Smooth muscle cell (in vitro differentiated cells): ENCODE data around the gene FLACC1. TPM values are rescaled to one million over a fixed set of nuclear protein-coding genes. Genes with fewer than 3 reads are reported as not detected.
"Not testable (repeated sequence)": the region's sequence is repeated elsewhere in the genome, so short reads cannot be mapped to it uniquely, and the experiment has no call there.

Experiments
- DNase-seq: peaks from one replicate; lab custom pipeline; 2025; ENCODE audit not compliant: unreplicated experiment; lab: John Stamatoyannopoulos, UW
- H2AFZ ChIP-seq: fragments of 200-600 bp; sonication (generic); 2 replicates; pipeline ENCODE4 v1.6.0; 2016; ENCODE audit warnings: antibody characterized with exemption, low read depth, mild to moderate bottlenecking
- H3F3A ChIP-seq: fragments of 200-600 bp; sonication (generic); 2 replicates; pipeline ENCODE4 v1.6.0; 2017; ENCODE audit warnings: antibody characterized with exemption, low read depth
- H3K27ac ChIP-seq: fragments of 200-600 bp; sonication (generic); 2 replicates; pipeline ENCODE4 v1.5.1; 2016; ENCODE audit warnings: low read depth, mild to moderate bottlenecking
- H3K27me3 ChIP-seq: fragments of 200-600 bp; sonication (generic); 2 replicates; pipeline ENCODE4 v1.6.1; 2016; ENCODE audit warnings: low read depth, mild to moderate bottlenecking
- H3K36me3 ChIP-seq: fragments of 200-600 bp; sonication (generic); 2 replicates; pipeline ENCODE4 v1.5.1; 2016; ENCODE audit warnings: low read depth
- H3K4me1 ChIP-seq: fragments of 200-600 bp; sonication (generic); 2 replicates; pipeline ENCODE4 v1.5.1; 2016; ENCODE audit warnings: low read depth
- H3K4me2 ChIP-seq: fragments of 200-600 bp; sonication (generic); 2 replicates; pipeline ENCODE4 v1.6.0; 2016; ENCODE audit warnings: mild to moderate bottlenecking
- H3K4me3 ChIP-seq: fragments of 200-600 bp; sonication (generic); 2 replicates; pipeline ENCODE4 v1.5.1; 2016; ENCODE audit warnings: mild to moderate bottlenecking
- H3K79me2 ChIP-seq: fragments of 200-600 bp; sonication (generic); 2 replicates; pipeline ENCODE4 v1.6.0; 2016; ENCODE audit warnings: low read depth, mild to moderate bottlenecking
- H3K9ac ChIP-seq: fragments of 200-600 bp; sonication (generic); 2 replicates; pipeline ENCODE4 v1.6.0; 2016; ENCODE audit warnings: low read depth
- H3K9me3 ChIP-seq: fragments of 200-600 bp; sonication (generic); replicated peaks from 2 replicates; pipeline ENCODE4 v1.5.1; 2016; ENCODE audit warnings: low read depth
- H4K20me1 ChIP-seq: fragments of 200-600 bp; sonication (generic); 2 replicates; pipeline ENCODE4 v1.6.0; 2016; ENCODE audit warnings: low read depth
- CTCF ChIP-seq: fragments of 200-600 bp; sonication (generic); IDR thresholded peaks from 2 replicates; pipeline ENCODE4 v1.5.1; 2017; ENCODE audit warnings: borderline replicate concordance, mild to moderate bottlenecking, antibody characterized with exemption; ENCODE audit not compliant: insufficient read depth, poor library complexity, severe bottlenecking
- WGBS: methylation state at CpG from one replicate; pipeline ENCODE4 v1.1.7; 2016; ENCODE audit warnings: low lambda C conversion rate; 5-methylcytosine and 5-hydroxymethylcytosine counted together
- polyA plus RNA-seq: library from polyadenylated mRNA; unstranded; fragments of >200 nt; fragmentation: Nextera tagmentation; extraction: Ambion mirVana; gene quantifications from 2 replicates; pipeline ENCODE4 v1.2.1, GENCODE V29; 2016
- total RNA-seq: library from RNA; depleted of rRNA; stranded (reverse); fragments of >200 nt; gene quantifications from 2 replicates; pipeline ENCODE4 v1.2.3, GENCODE V29; 2014

FLACC1 gene
- total and polyA plus RNA-seq, 2 experiments from 2014 or later, result 0.76 TPM; not detected in 1

- H4K20me1 ChIP-seq, result no peaks in the 10 kb centered on the region
- H3F3A ChIP-seq, result no peaks in the 10 kb centered on the region
- H3K4me3 ChIP-seq, result no peak overlapping the region
- DNase-seq, result no peak
- 88% methylated on average over 4 of the region's 4 CpGs for WGBS
- no peak for TF ChIP-seq CTCF
- H3K27ac ChIP-seq, result no peak overlapping the region
- H3K27me3 ChIP-seq, result no peaks in the 10 kb centered on the region
- no peaks in the 10 kb centered on the region for H3K36me3 ChIP-seq
- H3K4me2 ChIP-seq, result no peak overlapping the region
- H3K4me1 ChIP-seq, result no peaks in the 10 kb centered on the region
- H3K79me2 ChIP-seq, result no peaks in the 10 kb centered on the region
- no peak overlapping the region for H2AFZ ChIP-seq
- no peak overlapping the region for H3K9ac ChIP-seq
- H3K9me3 ChIP-seq, result no peaks in the 10 kb centered on the region
These were observed 110.9 kb downstream of the FLACC1 start for GRCh38 chr2:201246280-201246679.

- no peaks in the 10 kb centered on the region for H3K4me1 ChIP-seq
- no peaks in the 10 kb centered on the region for H3K27me3 ChIP-seq
- TF ChIP-seq CTCF, result no peak
- H3K9ac ChIP-seq, result no peak overlapping the region
- no peaks in the 10 kb centered on the region for H3K9me3 ChIP-seq
- H4K20me1 ChIP-seq, result no peaks in the 10 kb centered on the region
- no peak for DNase-seq
- H3K36me3 ChIP-seq, result no peaks in the 10 kb centered on the region
- 93% methylated on average over 5 of the region's 5 CpGs for WGBS
- no peak overlapping the region for H3K4me3 ChIP-seq
- no peak overlapping the region for H2AFZ ChIP-seq
- no peak overlapping the region for H3K4me2 ChIP-seq
- H3F3A ChIP-seq, result no peaks in the 10 kb centered on the region
- H3K27ac ChIP-seq, result no peak overlapping the region
- H3K79me2 ChIP-seq, result no peaks in the 10 kb centered on the region
These were observed 112.3 kb downstream of the FLACC1 start for GRCh38 chr2:201244829-201245228.

GRCh38 chr2:201242571-201243277 lies 114.4 kb downstream of the FLACC1 start:
- Histone ChIP-seq H3K4me2 (no peak overlapping the region), H3K79me2 (no peaks in the 10 kb centered on the region), H3K27me3 (no peaks in the 10 kb centered on the region), H3F3A (no peaks in the 10 kb centered on the region), H3K9ac (no peak overlapping the region), H3K4me3 (no peak overlapping the region), H3K4me1 (no peaks in the 10 kb centered on the region), H3K9me3 (no peaks in the 10 kb centered on the region), H3K36me3 (no peaks in the 10 kb centered on the region), H2AFZ (no peak overlapping the region), H3K27ac (no peak overlapping the region), H4K20me1 (no peaks in the 10 kb centered on the region)
- TF ChIP-seq CTCF, result no peak
- DNase-seq, result no peak

- not testable (repeated sequence) for H2AFZ ChIP-seq, H3K36me3 ChIP-seq, H3K9me3 ChIP-seq, H3K4me3 ChIP-seq, H3K4me1 ChIP-seq, H3F3A ChIP-seq, H4K20me1 ChIP-seq, H3K27me3 ChIP-seq, H3K4me2 ChIP-seq, H3K27ac ChIP-seq, DNase-seq, H3K79me2 ChIP-seq, H3K9ac ChIP-seq
- 98% methylated on average over 21 of the region's 21 CpGs for WGBS
These were observed 117.8 kb downstream of the FLACC1 start for GRCh38 chr2:201239167-201239935.

Other genes starting within 250 kb of the FLACC1 start
- 27.1 and 42.5 TPM in 2 replicates for gene CFLAR, start 241.2 kb downstream of the FLACC1 start, total RNA-seq
- 16.0 and 24.0 TPM in 2 replicates for gene CFLAR, start 241.2 kb downstream of the FLACC1 start, polyA plus RNA-seq
- 0.36 and 0.90 TPM in 2 replicates for gene CASP10, start 174.2 kb downstream of the FLACC1 start, total RNA-seq
- 0.86 and 1.1 TPM in 2 replicates for gene CASP10, start 174.2 kb downstream of the FLACC1 start, polyA plus RNA-seq
- 6.6 and 12.9 TPM in 2 replicates for gene CASP8, start 96.8 kb downstream of the FLACC1 start, total RNA-seq
- 5.3 and 5.7 TPM in 2 replicates for gene CASP8, start 96.8 kb downstream of the FLACC1 start, polyA plus RNA-seq
- gene TRAK2, start 94.1 kb upstream of the FLACC1 start, total RNA-seq, result 15.7 and 18.9 TPM in 2 replicates
- 6.3 and 6.6 TPM in 2 replicates for gene TRAK2, start 94.1 kb upstream of the FLACC1 start, polyA plus RNA-seq
- gene STRADB, start 94.4 kb upstream of the FLACC1 start, total RNA-seq, result 19.4 and 20.5 TPM in 2 replicates
- gene STRADB, start 94.4 kb upstream of the FLACC1 start, polyA plus RNA-seq, result 15.8 and 18.8 TPM in 2 replicates